GM12874 (cell line): Measurements from ENCODE around the gene C1orf74.

ENCODE experiments used
- CTCF ChIP-seq: IDR thresholded peaks from 2 replicates; pipeline ENCODE4 v1.5.1; 2011; ENCODE audit warnings: low read depth, mild to moderate bottlenecking, control low read depth, low read length, moderate library complexity; ENCODE audit not compliant: insufficient read depth

The C1orf74 gene

GRCh38 chr1:209823143-209824041 is 39.0 kb upstream of the C1orf74 start:
- TF ChIP-seq CTCF: peak; percentile 66

- no peak for TF ChIP-seq CTCF
Measured at GRCh38 chr1:209822706-209823105, 38.3 kb upstream of the C1orf74 start.

GRCh38 chr1:209820986-209821385 is 36.6 kb upstream of the C1orf74 start:
- TF ChIP-seq CTCF: no peak

- no peak for TF ChIP-seq CTCF
Measured at GRCh38 chr1:209819058-209819457, 34.7 kb upstream of the C1orf74 start.

GRCh38 chr1:209817691-209818090 is 33.3 kb upstream of the C1orf74 start:
- no peak for TF ChIP-seq CTCF

- TF ChIP-seq CTCF: no peak
Measured at GRCh38 chr1:209816923-209817322, 32.6 kb upstream of the C1orf74 start.

GRCh38 chr1:209815931-209816341 is 31.6 kb upstream of the C1orf74 start:
- no peak for TF ChIP-seq CTCF
